Progenitor cell of endocrine pancreas (in vitro differentiated cells): ENCODE results near the gene DERL3. TPM values are rescaled to one million over a fixed set of nuclear protein-coding genes. Genes with fewer than 3 reads are reported as not detected.

Experiments used
- DNase-seq: peaks from one replicate; pipeline ENCODE4 v3.0.0; 2021; ENCODE audit warnings: low spot score; ENCODE audit not compliant: unreplicated experiment
- H3K27ac Mint-ChIP-seq: 2 replicates; pipeline ENCODE4 v1.8.0; 2021; ENCODE audit warnings: mild to moderate bottlenecking, moderate library complexity, mixed read lengths
- H3K27me3 Mint-ChIP-seq: 2 replicates; pipeline ENCODE4 v1.8.0; 2021; ENCODE audit warnings: mixed read lengths
- H3K36me3 Mint-ChIP-seq: 2 replicates; pipeline ENCODE4 v1.8.0; 2022; ENCODE audit warnings: mixed read lengths; ENCODE audit not compliant: insufficient read depth
- H3K4me1 Mint-ChIP-seq: 2 replicates; pipeline ENCODE4 v1.8.0; 2021; ENCODE audit warnings: low read depth, mixed read lengths
- H3K4me3 Mint-ChIP-seq: 2 replicates; pipeline ENCODE4 v1.8.0; 2021; ENCODE audit warnings: low read depth, mild to moderate bottlenecking, moderate library complexity, mixed read lengths
- H3K9me3 Mint-ChIP-seq: 2 replicates; pipeline ENCODE4 v1.8.0; 2021; ENCODE audit warnings: low read depth, mixed read lengths
- total RNA-seq: library from RNA; stranded (reverse); gene quantifications from 2 replicates; pipeline ENCODE4 v1.2.1, GENCODE V29; 2021
- TF ChIP-seq, protein P1 (sequence below): fragments of 200-600 bp; sonication (generic); IDR thresholded peaks from one replicate; pipeline ENCODE4 v1.5.0; 2021; ENCODE audit warnings: antibody characterized with exemption, mild to moderate bottlenecking; ENCODE audit not compliant: unreplicated experiment

The DERL3 gene
- total RNA-seq, 1 donor from 2014 or later, result 1.5 TPM

DNA sequence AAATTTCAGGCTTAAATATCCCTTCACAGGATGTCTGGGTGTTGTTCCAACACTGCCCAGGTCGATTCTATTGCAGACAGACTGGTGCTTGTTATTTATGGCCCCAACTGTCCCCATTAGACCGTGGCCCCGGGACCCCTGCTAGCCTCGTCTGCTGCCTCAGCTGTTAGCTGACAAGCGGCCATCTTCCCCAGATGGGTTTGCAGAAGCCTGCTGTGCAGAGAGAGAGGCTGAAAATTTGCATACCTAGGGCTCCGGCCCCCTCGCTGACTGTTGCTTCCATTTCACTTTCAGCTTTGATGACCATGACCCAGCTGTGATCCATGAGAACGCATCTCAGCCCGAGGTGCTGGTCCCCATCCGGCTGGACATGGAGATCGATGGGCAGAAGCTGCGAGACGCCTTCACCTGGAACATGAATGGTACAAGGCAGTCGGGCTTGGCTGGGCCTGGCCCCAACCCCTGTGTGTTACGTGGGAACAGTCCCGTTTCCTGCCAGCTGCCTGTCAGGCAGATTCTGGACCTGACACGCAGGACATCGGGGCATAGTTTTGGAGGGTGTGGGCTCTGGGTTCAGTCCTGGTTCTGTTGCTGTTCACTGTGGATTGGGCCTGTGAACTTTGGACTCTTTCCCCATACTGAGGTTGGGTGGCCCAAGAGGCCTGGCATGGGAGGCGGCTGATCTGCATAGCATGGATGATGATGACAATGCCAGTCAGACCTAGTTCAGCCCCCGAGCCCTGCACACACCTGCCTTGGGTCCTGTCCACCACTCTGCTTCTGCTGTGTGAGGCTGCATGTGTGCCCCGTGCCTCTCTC is 35.6 kb downstream of the DERL3 start:
- Mint-ChIP-seq H3K4me3 (no peak overlapping the region), H3K27me3 (no peaks in the 10 kb centered on the region), H3K4me1 (peaks cover 6% of the 10 kb centered on the region), H3K9me3 (no peaks in the 10 kb centered on the region), H3K36me3 (peaks cover 46% of the 10 kb centered on the region), H3K27ac (peak overlapping the region; percentile 56)
- TF ChIP-seq, protein P1, sequence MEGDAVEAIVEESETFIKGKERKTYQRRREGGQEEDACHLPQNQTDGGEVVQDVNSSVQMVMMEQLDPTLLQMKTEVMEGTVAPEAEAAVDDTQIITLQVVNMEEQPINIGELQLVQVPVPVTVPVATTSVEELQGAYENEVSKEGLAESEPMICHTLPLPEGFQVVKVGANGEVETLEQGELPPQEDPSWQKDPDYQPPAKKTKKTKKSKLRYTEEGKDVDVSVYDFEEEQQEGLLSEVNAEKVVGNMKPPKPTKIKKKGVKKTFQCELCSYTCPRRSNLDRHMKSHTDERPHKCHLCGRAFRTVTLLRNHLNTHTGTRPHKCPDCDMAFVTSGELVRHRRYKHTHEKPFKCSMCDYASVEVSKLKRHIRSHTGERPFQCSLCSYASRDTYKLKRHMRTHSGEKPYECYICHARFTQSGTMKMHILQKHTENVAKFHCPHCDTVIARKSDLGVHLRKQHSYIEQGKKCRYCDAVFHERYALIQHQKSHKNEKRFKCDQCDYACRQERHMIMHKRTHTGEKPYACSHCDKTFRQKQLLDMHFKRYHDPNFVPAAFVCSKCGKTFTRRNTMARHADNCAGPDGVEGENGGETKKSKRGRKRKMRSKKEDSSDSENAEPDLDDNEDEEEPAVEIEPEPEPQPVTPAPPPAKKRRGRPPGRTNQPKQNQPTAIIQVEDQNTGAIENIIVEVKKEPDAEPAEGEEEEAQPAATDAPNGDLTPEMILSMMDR, result no peak
- no peak for DNase-seq

DNA sequence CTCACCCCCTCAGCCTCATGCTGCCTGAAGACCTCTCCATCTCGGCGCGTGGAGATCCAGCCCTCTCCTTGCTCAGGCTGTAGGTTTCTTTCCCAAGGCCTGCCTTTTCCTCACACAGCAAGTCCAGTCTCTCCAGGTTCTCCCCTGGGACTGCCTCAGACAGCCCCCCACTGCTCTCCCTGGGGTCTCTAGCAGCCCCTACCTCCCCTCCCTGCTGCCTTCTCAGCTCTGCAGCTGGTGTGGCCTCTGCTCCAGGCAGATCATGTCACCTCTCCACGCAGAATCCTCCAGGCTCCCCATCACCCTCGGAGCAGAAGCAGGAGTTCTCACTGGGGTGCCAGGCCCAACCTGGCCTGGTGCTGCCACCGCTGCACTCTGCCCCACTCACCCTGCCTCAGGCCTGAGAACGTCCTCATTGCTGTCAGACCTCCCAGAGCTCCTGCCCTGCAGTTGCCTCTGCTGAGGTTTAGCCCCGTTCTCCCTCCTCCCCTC is 36.9 kb downstream of the DERL3 start:
- Mint-ChIP-seq H3K27ac (no peak overlapping the region), H3K4me1 (peaks cover 6% of the 10 kb centered on the region), H3K9me3 (no peaks in the 10 kb centered on the region), H3K27me3 (no peaks in the 10 kb centered on the region), H3K4me3 (no peak overlapping the region), H3K36me3 (peaks cover 44% of the 10 kb centered on the region)
- no peak for DNase-seq
- TF ChIP-seq, protein P1, result no peak

DNA sequence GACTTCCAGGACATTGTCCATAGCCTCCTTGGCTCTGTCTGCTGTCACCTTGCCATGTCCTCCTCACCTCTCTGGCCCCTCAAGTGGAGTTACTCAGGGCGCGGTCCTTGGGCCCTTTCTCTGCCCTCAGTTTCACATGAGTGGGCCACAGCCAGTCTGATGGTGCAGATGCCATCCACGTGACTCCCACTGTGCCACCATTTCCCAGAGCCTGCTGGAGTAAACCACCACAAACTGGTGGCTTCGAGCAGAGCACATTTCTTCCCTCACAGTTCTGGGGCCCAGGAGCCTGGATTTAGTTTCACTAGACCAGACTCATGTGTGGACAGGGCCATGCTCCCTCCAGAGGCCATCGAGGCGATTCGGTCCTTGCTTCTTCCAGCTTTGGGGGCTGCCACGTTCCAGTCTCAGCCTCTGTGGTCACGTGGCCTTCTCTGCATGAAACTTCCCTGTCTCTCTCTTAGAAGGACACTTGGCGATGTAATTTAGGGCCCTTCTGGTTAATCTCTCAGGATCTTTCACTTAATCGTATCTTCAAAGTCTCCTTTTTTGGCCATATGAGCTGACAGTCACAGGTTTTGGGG is 37.5 kb downstream of the DERL3 start:
- no peak overlapping the region for H3K27ac Mint-ChIP-seq
- TF ChIP-seq, protein P1, result no peak
- DNase-seq, result no peak
- peaks cover 6% of the 10 kb centered on the region for H3K4me1 Mint-ChIP-seq
- no peaks in the 10 kb centered on the region for H3K9me3 Mint-ChIP-seq
- H3K36me3 Mint-ChIP-seq, result peaks cover 47% of the 10 kb centered on the region
- no peak overlapping the region for H3K4me3 Mint-ChIP-seq
- no peaks in the 10 kb centered on the region for H3K27me3 Mint-ChIP-seq

DNA sequence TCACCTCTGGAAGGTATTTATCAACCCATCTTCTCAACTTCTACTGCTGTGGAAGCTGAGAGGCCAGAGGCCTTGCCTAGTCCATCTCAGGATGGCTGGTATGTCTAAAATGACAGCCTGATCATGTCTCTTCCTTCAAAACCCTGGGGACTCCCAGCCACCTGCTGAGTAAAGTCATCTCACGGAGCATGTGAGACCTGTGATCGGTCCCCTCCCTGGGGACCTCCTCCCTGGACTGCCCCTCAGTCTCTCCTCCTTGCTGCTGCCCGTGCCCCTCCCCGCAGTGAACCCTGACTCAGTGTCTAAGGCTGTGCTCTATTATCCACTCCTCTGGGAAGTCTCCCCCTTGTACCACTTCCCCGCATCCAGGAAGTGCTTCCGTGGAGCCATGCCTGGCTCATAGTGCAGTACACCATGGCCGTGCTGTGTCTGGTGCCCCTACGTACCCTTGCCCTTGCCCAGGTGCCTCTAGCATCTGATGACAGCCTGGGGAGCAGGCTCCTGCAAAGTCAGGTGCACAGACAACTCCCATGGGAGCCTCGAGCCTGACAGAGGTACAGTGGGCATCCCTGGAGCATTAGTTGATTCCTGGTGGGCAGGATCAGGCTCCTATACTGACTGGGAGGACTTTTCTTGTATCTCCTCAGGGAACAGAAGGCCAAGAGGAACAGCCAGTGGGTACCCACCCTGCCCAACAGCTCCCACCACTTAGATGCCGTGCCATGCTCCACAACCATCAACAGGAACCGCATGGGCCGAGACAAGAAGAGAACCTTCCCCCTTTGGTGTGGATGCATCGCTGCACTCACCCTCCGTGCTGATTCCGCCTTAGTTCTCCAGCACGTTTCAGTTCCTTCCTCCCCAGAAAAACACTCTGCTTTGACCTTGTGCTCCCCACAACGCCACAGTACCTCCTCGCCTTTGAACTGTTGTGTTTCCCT is 38.2 kb downstream of the DERL3 start:
- no peaks in the 10 kb centered on the region for H3K9me3 Mint-ChIP-seq
- TF ChIP-seq, protein P1, result no peak
- no peak overlapping the region for H3K4me3 Mint-ChIP-seq
- no peaks in the 10 kb centered on the region for H3K27me3 Mint-ChIP-seq
- no peak overlapping the region for H3K27ac Mint-ChIP-seq
- peaks cover 44% of the 10 kb centered on the region for H3K36me3 Mint-ChIP-seq
- H3K4me1 Mint-ChIP-seq, result peaks cover 6% of the 10 kb centered on the region
- no peak for DNase-seq

DNA sequence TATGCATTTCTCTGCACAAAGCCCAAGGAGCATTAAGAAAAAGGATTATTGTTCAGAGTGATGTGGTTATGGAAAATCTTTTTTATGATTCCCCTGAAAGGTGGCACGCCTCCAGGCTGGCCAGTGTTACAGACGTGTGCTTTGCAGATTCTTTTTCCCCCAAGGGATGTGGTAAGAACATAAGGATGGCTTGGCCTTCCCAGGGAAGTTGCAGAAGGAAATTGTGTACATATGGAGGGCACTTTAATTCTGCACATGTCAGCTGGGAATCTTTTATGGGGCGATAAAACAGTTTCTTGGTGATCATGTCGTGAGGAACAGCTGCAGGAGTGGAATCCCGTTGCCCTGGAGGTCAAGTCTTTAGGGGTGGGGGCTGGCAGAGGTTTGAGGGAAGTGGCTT is 42.3 kb downstream of the DERL3 start:
- Mint-ChIP-seq H3K36me3 (peaks cover 33% of the 10 kb centered on the region), H3K4me1 (no peaks in the 10 kb centered on the region), H3K4me3 (no peak overlapping the region), H3K27ac (no peak overlapping the region), H3K9me3 (no peaks in the 10 kb centered on the region), H3K27me3 (no peaks in the 10 kb centered on the region)
- TF ChIP-seq, protein P1, result no peak
- no peak for DNase-seq
